GM18511 (cell line): ENCODE measurements around the gene ATP2C2.

ENCODE experiments used
- ATAC-seq: cut with Tn5 transposase; IDR thresholded peaks from one replicate; pipeline ENCODE4 v1.9.1; 2021; ENCODE audit warnings: mild to moderate bottlenecking, moderate library complexity; ENCODE audit not compliant: unreplicated experiment

Gene ATP2C2

GRCh38 chr16:84466692-84467091 is 98.4 kb downstream of the ATP2C2 start:
- no peak for ATAC-seq

- ATAC-seq = no peak
These were observed 98.9 kb downstream of the ATP2C2 start for GRCh38 chr16:84467256-84467655.

- ATAC-seq = no peak
These were observed 99.4 kb downstream of the ATP2C2 start for GRCh38 chr16:84467709-84468108.

- ATAC-seq = no peak
These were observed 103.0 kb downstream of the ATP2C2 start for GRCh38 chr16:84471316-84471715.

- ATAC-seq = no peak
These were observed 103.6 kb downstream of the ATP2C2 start for GRCh38 chr16:84471966-84472365.

- ATAC-seq = no peak
These were observed 107.4 kb downstream of the ATP2C2 start for GRCh38 chr16:84475643-84476240.

- ATAC-seq = no peak
These were observed 108.1 kb downstream of the ATP2C2 start for GRCh38 chr16:84476401-84476800.

GRCh38 chr16:84477661-84478060 is 109.3 kb downstream of the ATP2C2 start:
- no peak for ATAC-seq

GRCh38 chr16:84478172-84478947 is 110.0 kb downstream of the ATP2C2 start:
- ATAC-seq = no peak

- ATAC-seq = no peak
These were observed 111.5 kb downstream of the ATP2C2 start for GRCh38 chr16:84479716-84480450.

GRCh38 chr16:84481051-84481735 is 112.9 kb downstream of the ATP2C2 start:
- no peak for ATAC-seq

GRCh38 chr16:84482001-84482891 is 113.9 kb downstream of the ATP2C2 start:
- ATAC-seq = no peak

GRCh38 chr16:84482951-84483881 is 114.9 kb downstream of the ATP2C2 start:
- ATAC-seq = no peak

- no peak for ATAC-seq
These were observed 115.7 kb downstream of the ATP2C2 start for GRCh38 chr16:84483882-84484565.

- no peak for ATAC-seq
These were observed 116.4 kb downstream of the ATP2C2 start for GRCh38 chr16:84484579-84485254.

GRCh38 chr16:84485255-84486010 is 117.1 kb downstream of the ATP2C2 start:
- no peak for ATAC-seq

- no peak for ATAC-seq
These were observed 117.8 kb downstream of the ATP2C2 start for GRCh38 chr16:84486126-84486525.
